ENCODE results near the gene RHBDF1.

The RHBDF1 gene

DNA sequence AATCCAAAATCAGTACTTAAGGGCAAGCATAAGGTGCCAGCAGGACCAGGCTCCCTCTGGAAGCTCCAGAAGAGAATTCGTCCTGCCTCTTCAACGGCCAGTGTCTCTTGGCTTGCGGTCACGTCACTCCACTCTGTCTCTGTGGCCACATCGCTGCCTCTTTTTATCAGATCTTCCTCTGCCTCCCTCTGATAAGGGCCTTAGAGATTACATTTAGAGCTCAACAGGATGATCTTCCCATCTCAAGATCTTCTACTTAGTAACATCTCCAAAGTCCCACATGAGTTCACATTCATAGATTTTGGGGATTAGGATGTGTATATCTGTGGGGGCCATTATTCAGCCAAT is 22.5 kb upstream of the RHBDF1 start:
- Histone ChIP-seq H3K4me3 (no peak overlapping the region), H3K27ac (no peak overlapping the region)
- DNase-seq (ENCODE audit: low spot score) = no peak
- TF ChIP-seq, protein P1, sequence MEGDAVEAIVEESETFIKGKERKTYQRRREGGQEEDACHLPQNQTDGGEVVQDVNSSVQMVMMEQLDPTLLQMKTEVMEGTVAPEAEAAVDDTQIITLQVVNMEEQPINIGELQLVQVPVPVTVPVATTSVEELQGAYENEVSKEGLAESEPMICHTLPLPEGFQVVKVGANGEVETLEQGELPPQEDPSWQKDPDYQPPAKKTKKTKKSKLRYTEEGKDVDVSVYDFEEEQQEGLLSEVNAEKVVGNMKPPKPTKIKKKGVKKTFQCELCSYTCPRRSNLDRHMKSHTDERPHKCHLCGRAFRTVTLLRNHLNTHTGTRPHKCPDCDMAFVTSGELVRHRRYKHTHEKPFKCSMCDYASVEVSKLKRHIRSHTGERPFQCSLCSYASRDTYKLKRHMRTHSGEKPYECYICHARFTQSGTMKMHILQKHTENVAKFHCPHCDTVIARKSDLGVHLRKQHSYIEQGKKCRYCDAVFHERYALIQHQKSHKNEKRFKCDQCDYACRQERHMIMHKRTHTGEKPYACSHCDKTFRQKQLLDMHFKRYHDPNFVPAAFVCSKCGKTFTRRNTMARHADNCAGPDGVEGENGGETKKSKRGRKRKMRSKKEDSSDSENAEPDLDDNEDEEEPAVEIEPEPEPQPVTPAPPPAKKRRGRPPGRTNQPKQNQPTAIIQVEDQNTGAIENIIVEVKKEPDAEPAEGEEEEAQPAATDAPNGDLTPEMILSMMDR (IDR thresholded peaks at IDR 0.05) = no peak

DNA sequence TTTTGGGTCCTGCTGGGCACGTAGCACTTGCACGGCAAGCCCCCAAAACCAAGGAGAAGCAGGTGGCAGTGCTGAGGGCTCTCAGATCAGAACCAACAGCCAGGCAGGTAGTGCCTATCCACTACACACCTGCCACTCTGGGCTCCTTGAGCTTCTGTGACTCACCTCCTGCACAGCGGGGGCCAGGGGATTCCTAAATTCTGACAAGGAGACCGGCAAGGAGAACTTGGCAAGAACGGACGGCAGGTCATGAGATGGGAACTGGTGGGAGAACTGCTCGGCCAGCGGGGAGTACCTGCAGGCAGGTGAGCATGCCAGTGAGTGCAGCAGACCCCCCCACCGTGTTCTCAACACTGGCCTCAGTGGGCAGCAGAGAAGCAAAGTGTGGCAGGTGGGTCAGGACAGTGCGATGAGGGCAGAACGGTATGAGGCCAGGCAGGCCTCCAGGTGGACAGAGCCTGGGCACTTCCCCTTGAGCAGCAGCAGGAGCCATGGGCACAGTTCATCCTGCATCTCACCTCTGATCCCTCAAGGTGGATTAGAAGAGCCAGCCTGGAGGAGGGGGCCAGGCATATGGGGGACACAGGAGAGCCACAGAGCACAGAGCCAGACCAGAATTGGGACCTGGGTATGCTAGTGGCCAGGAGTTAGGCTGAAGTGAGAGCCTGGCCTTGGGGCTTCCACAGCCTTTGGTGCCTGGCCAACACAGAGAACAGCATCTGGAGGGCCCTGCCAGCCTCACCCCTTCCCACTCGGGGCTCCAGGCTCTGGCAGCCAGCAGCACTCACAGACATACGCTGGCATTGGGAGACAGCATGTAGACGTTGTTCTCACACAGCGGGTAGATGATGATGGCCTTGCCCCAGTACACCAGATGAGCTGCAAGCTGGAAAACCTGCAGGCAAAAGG is 20.3 kb upstream of the RHBDF1 start:
- no peak for DNase-seq (ENCODE audit: low spot score)

DNA sequence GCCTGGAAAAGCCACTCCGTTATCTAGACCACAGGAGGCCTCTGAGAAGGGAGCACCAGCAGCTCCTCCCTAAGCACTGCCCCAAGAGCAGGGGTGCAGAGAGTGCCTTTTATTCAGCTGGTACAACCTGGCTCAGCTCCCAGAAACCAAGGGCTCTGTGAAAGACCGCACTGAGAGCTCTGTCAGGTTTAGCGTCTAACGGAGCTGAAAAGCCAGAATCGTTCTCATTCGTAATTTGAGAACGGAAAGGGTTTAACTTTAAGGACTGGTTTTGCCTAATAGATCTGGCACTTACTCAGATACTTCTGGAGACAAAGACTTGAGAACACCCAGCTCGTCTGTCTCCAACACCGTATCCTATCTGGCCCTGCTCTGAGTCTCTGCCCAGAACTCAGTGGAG is 19.1 kb upstream of the RHBDF1 start:
- TF ChIP-seq, protein P1 (IDR thresholded peaks at IDR 0.05) = no peak
- no peak for DNase-seq (ENCODE audit: low spot score)
- Histone ChIP-seq H3K4me3 (no peak overlapping the region), H3K27ac (peak overlapping the region; percentile 47 to 78)

More for the DNA sequence above, 20.3 kb upstream of the RHBDF1 start:
- TF ChIP-seq, protein P1 (IDR thresholded peaks at IDR 0.05) = no peak
- Histone ChIP-seq H3K27ac (peak overlapping the region in 1 of 2 donors; percentile 78), H3K4me3 (no peak overlapping the region)

DNA sequence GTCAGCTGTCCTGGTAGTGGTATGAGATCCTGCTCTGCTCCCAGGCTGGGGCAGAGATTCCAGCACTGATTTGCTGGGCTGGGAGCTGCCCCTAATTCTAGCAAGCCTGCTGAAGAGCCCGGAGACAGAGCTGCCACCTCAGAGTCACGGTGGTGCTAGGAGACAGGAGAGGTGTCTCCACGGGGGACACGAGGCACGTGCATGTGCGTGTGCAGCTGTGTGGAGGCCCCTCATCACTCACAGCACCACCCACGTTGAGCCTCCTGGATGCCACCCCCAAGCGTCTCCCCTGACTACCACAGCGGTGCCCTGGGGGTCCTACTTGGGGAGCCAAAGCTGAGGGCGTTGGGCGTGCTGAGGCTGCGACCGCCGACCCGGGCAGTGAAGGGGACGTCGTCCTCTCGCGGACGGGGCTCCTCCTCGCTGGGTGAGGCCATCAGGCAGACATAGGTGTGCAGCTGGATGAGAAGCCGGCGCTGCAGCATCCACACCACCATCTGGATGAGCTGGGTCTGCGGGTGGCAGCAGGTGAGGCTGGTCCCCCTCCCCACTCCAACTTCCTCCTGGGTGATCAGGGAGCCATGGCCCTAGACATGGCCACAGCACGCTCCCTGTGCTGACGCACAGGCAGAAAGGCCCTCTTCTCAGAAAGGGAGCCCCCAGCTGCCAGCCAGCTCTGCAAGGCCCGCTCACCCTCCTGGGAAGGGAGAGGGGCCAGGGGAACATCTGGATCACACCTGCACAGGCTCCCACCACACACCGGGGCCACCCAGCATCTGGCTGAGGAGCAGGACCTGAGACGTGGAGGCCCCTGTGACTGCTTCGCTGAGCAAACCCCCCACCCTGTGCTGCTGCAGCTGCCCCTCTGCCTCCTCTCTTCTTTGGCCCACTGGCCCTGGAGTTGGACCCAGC is 17.2 kb upstream of the RHBDF1 start:
- H3K4me3 ChIP-seq = no peak overlapping the region
- TF ChIP-seq, protein P1 (IDR thresholded peaks at IDR 0.05) = no peak
- H3K27ac ChIP-seq = peak overlapping the region in 1 of 2 donors; percentile 17
- no peak for DNase-seq (ENCODE audit: low spot score)

DNA sequence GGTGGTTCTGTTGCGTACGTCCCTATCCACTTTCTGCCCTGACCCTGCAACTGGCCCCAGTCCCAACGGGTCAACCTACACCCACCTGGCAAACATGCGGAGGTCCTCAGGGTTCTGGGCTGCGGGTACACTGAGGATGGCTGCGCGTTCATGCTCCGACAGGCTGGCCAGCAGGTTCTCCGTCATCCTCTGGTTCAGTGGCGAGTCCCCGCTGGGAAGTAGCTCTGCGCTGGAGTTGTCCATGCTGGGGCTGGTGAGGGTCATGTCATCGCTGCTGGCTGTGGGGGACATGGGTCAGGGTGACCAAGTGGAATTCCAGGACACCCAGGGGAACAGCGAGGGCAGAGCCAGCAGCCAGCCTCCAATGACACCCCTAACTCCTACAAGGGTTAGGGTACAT is 16.2 kb upstream of the RHBDF1 start:
- no peak overlapping the region for H3K4me3 ChIP-seq
- TF ChIP-seq, protein P1 (IDR thresholded peaks at IDR 0.05) = no peak
- DNase-seq (ENCODE audit: low spot score) = no peak
- no peak overlapping the region for H3K27ac ChIP-seq

DNA sequence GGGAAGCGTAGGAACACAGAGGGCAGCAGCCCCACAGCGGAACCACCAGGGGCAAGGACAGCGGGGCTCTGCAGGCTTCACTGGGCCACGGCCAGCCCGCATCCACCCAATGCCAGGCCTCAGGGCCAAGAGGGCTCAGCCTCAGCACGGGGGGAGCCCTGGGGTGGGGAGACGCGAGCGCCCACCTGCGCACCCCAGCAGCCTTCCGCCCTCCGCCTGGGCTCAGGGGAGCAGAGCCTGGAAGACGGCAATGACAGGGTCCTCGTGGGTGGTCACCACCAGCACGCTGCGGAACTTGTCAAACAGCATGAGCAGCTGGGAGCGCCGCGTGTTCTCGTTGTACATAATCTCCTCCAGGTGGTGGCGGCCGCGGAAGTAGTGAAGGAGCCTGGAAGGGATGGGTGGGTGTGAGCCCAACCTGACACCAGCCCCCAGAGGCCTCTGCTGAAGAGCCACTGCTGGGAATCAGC is 14.1 kb upstream of the RHBDF1 start:
- peak overlapping the region; percentile 78 to 85 for H3K27ac ChIP-seq
- DNase-seq (ENCODE audit: low spot score) = no peak

More for the DNA sequence above, 14.1 kb upstream of the RHBDF1 start:
- no peak overlapping the region for H3K4me3 ChIP-seq
- TF ChIP-seq, protein P1 (IDR thresholded peaks at IDR 0.05) = no peak
